Jurkat, Clone E6-1 (cell line): Measurements from ENCODE around the gene CDC42SE2.
"Not testable (repeated sequence)": the region's sequence is repeated elsewhere in the genome, so short reads cannot be mapped to it uniquely, and the experiment has no call there.

Experiments used
- DNase-seq: peaks from one replicate; pipeline ENCODE4 v3.0.0-alpha.2; 2011; ENCODE audit warnings: low read depth, low spot score
- H3K4me3 ChIP-seq: 2 replicates; pipeline ENCODE4 v1.5.1; 2011; ENCODE audit warnings: mild to moderate bottlenecking, low read length, control low read depth, moderate library complexity

The CDC42SE2 gene

GRCh38 chr5:131346204-131346603 is 82.4 kb downstream of the CDC42SE2 start:
- not testable (repeated sequence) for H3K4me3 ChIP-seq, DNase-seq

- no peak for DNase-seq
Measured at GRCh38 chr5:131353991-131354390, 90.1 kb downstream of the CDC42SE2 start.

GRCh38 chr5:131355971-131356528 is 92.2 kb downstream of the CDC42SE2 start:
- no peak overlapping the region for H3K4me3 ChIP-seq
- no peak for DNase-seq

More at GRCh38 chr5:131353991-131354390, 90.1 kb downstream of the CDC42SE2 start:
- H3K4me3 ChIP-seq: no peak overlapping the region

- no peak for DNase-seq
- H3K4me3 ChIP-seq: no peak overlapping the region
Measured at GRCh38 chr5:131356619-131357018, 92.8 kb downstream of the CDC42SE2 start.

GRCh38 chr5:131357739-131358561 is 94.1 kb downstream of the CDC42SE2 start:
- H3K4me3 ChIP-seq: no peak overlapping the region
- DNase-seq: no peak

GRCh38 chr5:131361677-131362315 is 97.9 kb downstream of the CDC42SE2 start:
- H3K4me3 ChIP-seq: no peak overlapping the region
- no peak for DNase-seq

GRCh38 chr5:131363811-131364506 is 100.1 kb downstream of the CDC42SE2 start:
- no peak for DNase-seq
- no peak overlapping the region for H3K4me3 ChIP-seq

GRCh38 chr5:131364507-131365050 is 100.7 kb downstream of the CDC42SE2 start:
- peak; percentile 94 for DNase-seq
- H3K4me3 ChIP-seq: no peak overlapping the region

- no peak for DNase-seq
Measured at GRCh38 chr5:131366428-131366827, 102.6 kb downstream of the CDC42SE2 start.

GRCh38 chr5:131367219-131367860 is 103.5 kb downstream of the CDC42SE2 start:
- DNase-seq: no peak
- H3K4me3 ChIP-seq: no peak overlapping the region

More at GRCh38 chr5:131366428-131366827, 102.6 kb downstream of the CDC42SE2 start:
- H3K4me3 ChIP-seq: no peak overlapping the region

GRCh38 chr5:131368866-131369265 is 105.0 kb downstream of the CDC42SE2 start:
- no peak for DNase-seq

GRCh38 chr5:131369558-131369957 is 105.7 kb downstream of the CDC42SE2 start:
- no peak overlapping the region for H3K4me3 ChIP-seq

More at GRCh38 chr5:131368866-131369265, 105.0 kb downstream of the CDC42SE2 start:
- H3K4me3 ChIP-seq: no peak overlapping the region

GRCh38 chr5:131371835-131372234 is 108.0 kb downstream of the CDC42SE2 start:
- no peak overlapping the region for H3K4me3 ChIP-seq

More at GRCh38 chr5:131369558-131369957, 105.7 kb downstream of the CDC42SE2 start:
- no peak for DNase-seq

GRCh38 chr5:131373265-131373664 is 109.4 kb downstream of the CDC42SE2 start:
- no peak for DNase-seq
- H3K4me3 ChIP-seq: no peak overlapping the region

More at GRCh38 chr5:131371835-131372234, 108.0 kb downstream of the CDC42SE2 start:
- DNase-seq: no peak

GRCh38 chr5:131375351-131375750 is 111.5 kb downstream of the CDC42SE2 start:
- DNase-seq: no peak
- H3K4me3 ChIP-seq: no peak overlapping the region

GRCh38 chr5:131377346-131377745 is 113.5 kb downstream of the CDC42SE2 start:
- DNase-seq: no peak
- no peak overlapping the region for H3K4me3 ChIP-seq

GRCh38 chr5:131377785-131378325 is 114.0 kb downstream of the CDC42SE2 start:
- no peak for DNase-seq
- H3K4me3 ChIP-seq: no peak overlapping the region
